ENCODE measurements around the gene ANO8. TPM values are rescaled to one million over a fixed set of nuclear protein-coding genes. Genes with fewer than 3 reads are reported as not detected.
A peak's percentile ranks its signal among the peaks of the same experiment; 100 is the strongest.

The ANO8 gene
- total and polyA plus RNA-seq, 2 of the 13 experiments (the other 11 are each of a cell fraction or from before 2014, with no cell fraction given) = 1.8 to 3.5 TPM

DNA sequence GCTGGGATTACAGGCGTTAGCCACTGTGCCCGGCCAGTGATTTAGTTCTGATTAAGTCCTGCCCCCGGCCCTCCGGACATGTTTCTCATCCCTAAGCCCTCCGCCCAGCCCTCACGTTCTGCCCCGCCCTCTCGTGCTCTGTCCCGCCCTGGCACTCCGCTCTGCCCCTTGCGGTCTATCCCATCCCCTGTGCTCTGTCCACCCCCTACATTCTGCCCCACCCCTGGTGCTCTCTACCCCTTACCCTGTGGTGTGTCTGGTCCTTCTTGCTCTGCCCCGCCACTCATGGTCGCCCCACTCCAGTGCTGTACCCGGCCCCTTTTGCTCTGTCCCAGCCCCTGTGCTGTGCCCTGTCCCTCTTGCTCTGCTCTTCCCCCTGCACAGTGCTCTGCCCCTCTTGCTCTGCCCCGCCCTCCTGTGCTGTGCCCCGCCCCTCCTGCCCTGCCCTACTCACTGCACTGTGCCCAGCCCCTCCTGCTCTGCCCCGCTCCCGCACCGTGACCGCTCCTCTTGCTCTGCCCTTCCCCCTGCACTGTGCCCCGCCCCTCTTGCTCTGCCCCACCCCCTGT is 5.7 kb upstream of the ANO8 start (continued):
- TF ChIP-seq SALL2 (CRISPR knock-in tag; IDR thresholded peaks at IDR 0.05) (peak; percentile 24; the same call in 1 of the 2 replicates), HNRNPL (IDR thresholded peaks at IDR 0.05; ENCODE audit: low read depth, low read length) (peak; percentile 87), SP5 (CRISPR knock-in tag; IDR thresholded peaks at IDR 0.05; ENCODE audit: borderline replicate concordance, low read depth) (peak; percentile 70; the same call in 1 of the 2 replicates), SIN3A (IDR thresholded peaks at IDR 0.05; ENCODE audit: borderline replicate concordance, low read depth, low read length) (0 out of 2 replicates have a peak, but pooled peaks have one; percentile 12), KMT2B (CRISPR knock-in tag; IDR thresholded peaks at IDR 0.05) (0 out of 2 replicates have a peak, but pooled peaks have one; percentile 13), PATZ1 (CRISPR knock-in tag; IDR thresholded peaks at IDR 0.05) (peak; percentile 51), ZNF788 (CRISPR knock-in tag; IDR thresholded peaks at IDR 0.05; ENCODE audit: borderline replicate concordance) (peak; percentile 6; the same call in 1 of the 2 replicates), SP4 (CRISPR knock-in tag; IDR thresholded peaks at IDR 0.05) (0 out of 2 replicates have a peak, but pooled peaks have one; percentile 52), CENPX (CRISPR knock-in tag; IDR thresholded peaks at IDR 0.05) (no peak), ZNF564 (CRISPR knock-in tag; IDR thresholded peaks at IDR 0.05) (peak; percentile 30; the same call in 1 of the 2 replicates), HOXA3 (CRISPR knock-in tag; IDR thresholded peaks at IDR 0.05) (no peak; the same call in 1 of the 2 replicates), ZNF275 (CRISPR knock-in tag; IDR thresholded peaks at IDR 0.05; ENCODE audit: borderline replicate concordance) (0 out of 2 replicates have a peak, but pooled peaks have one; percentile 22)
- TF ChIP-seq, protein P1, sequence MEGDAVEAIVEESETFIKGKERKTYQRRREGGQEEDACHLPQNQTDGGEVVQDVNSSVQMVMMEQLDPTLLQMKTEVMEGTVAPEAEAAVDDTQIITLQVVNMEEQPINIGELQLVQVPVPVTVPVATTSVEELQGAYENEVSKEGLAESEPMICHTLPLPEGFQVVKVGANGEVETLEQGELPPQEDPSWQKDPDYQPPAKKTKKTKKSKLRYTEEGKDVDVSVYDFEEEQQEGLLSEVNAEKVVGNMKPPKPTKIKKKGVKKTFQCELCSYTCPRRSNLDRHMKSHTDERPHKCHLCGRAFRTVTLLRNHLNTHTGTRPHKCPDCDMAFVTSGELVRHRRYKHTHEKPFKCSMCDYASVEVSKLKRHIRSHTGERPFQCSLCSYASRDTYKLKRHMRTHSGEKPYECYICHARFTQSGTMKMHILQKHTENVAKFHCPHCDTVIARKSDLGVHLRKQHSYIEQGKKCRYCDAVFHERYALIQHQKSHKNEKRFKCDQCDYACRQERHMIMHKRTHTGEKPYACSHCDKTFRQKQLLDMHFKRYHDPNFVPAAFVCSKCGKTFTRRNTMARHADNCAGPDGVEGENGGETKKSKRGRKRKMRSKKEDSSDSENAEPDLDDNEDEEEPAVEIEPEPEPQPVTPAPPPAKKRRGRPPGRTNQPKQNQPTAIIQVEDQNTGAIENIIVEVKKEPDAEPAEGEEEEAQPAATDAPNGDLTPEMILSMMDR (CRISPR knock-in tag; IDR thresholded peaks at IDR 0.05) = peak; percentile 26; the same call in 1 of the 2 replicates
- TF ChIP-seq, protein P2, sequence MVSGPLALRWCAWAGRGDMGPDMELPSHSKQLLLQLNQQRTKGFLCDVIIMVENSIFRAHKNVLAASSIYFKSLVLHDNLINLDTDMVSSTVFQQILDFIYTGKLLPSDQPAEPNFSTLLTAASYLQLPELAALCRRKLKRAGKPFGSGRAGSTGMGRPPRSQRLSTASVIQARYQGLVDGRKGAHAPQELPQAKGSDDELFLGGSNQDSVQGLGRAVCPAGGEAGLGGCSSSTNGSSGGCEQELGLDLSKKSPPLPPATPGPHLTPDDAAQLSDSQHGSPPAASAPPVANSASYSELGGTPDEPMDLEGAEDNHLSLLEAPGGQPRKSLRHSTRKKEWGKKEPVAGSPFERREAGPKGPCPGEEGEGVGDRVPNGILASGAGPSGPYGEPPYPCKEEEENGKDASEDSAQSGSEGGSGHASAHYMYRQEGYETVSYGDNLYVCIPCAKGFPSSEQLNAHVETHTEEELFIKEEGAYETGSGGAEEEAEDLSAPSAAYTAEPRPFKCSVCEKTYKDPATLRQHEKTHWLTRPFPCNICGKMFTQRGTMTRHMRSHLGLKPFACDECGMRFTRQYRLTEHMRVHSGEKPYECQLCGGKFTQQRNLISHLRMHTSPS (CRISPR knock-in tag; IDR thresholded peaks at IDR 0.05; ENCODE audit: low read depth) = peak; percentile 93
